Kidney tubule cell (primary cell): ENCODE results near the gene THADA.

Experiments used
- DNase-seq: peaks from one replicate; pipeline ENCODE4 v3.0.0-alpha.2; 2018; ENCODE audit warnings: low spot score

THADA gene

GRCh38 chr2:43325107-43325811 is 270.6 kb downstream of the THADA start:
- DNase-seq = peak; percentile 66

GRCh38 chr2:43324259-43325106 is 271.4 kb downstream of the THADA start:
- no peak for DNase-seq

DNA sequence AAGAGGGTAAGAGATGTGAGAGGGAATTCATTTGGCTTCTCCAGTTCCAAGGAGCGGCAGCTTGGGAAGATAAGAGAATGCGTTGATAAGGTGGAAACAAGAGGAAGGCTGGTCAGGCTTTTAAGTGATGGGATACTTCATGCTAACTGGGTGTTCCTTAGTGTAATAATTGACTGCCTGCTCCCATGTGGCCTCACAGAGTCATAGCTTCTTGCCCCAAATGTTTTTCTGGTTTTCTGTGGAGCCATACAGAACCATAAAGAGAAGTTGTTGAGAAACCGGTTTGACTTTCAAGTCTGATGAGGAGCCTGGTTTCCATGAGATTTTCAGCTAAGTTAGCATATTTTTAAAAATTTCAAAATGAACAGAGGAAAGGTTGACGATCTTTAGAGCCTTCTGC is 272.0 kb downstream of the THADA start:
- no peak for DNase-seq

GRCh38 chr2:43321446-43321845 is 274.4 kb downstream of the THADA start:
- DNase-seq = no peak

DNA sequence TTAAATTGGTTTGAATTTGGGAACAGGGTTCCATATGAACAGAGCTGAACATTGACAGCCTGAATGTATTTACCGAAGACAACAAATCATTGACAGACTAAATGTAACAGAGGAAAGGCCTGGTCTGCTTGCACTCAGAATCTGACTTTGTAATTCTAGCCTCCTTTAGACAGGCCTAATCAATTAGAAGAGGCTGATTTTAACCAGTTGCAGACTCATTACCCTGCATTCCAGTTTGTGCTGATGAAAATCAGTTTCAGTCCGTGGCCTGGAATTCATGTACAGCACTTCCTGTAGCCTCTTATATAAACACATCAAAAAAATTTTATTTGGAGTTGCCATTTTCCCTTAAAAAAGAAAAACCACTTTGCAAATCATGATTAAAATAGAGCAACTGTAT is 276.3 kb downstream of the THADA start:
- DNase-seq = no peak

DNA sequence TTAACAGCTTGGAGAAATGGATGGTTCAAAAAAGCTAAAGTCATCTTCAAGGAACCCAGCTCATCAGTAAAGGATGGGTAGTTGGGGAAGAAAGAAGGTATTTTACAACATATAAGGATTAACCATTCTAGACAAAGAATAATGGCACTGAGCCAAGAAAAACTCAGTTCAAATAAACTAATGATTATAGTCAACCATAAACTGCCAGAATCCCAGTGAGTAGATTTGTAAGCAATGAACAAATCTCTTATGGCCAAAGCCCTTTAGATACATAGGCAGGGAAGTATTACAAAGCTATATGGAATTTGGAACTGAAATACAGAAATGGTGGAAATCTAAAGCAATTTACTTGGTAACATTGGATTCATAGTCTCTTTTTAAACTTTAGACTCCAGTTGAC is 277.0 kb downstream of the THADA start:
- no peak for DNase-seq

DNA sequence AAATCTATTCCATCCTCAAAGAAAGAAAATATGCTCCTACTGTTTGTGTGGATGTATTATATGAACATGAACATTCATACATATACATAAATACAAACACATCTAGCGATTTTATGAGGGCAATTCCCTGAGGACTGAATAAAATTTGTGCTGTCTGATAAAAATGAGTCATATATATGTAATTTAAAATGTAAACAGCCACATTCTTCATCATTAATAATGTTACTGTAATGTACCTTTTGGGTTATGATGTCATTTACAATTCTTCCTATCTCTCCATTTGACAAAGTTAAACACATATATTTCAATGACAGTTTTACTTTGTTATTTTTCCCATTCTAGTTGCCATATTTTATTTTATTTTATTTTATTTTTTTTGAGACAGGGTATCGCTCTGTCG is 278.2 kb downstream of the THADA start:
- no peak for DNase-seq

GRCh38 chr2:43317194-43317593 is 278.6 kb downstream of the THADA start:
- no peak for DNase-seq

DNA sequence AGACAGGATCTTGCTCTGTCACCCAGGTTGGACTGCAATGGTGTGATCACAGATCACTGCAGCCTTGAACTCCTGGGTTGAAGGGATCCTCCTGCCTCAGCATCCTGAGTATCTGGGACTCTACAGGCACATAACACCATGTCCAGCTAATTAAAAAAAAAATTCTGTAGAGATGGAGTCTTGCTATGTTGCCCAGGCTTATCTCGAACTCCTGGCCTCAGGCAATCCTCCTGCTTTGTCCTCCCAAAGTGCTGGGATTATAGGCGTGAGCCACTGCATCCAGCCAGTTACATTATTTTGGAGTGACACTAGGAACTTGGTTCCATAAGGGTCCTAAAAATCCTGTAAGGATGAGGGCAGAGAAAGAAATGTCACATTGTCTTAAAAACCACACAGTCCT is 280.4 kb downstream of the THADA start:
- no peak for DNase-seq

- DNase-seq = no peak
Observed at GRCh38 chr2:43314299-43314927, 281.4 kb downstream of the THADA start.

GRCh38 chr2:43313642-43314017 is 282.2 kb downstream of the THADA start:
- no peak for DNase-seq

DNA sequence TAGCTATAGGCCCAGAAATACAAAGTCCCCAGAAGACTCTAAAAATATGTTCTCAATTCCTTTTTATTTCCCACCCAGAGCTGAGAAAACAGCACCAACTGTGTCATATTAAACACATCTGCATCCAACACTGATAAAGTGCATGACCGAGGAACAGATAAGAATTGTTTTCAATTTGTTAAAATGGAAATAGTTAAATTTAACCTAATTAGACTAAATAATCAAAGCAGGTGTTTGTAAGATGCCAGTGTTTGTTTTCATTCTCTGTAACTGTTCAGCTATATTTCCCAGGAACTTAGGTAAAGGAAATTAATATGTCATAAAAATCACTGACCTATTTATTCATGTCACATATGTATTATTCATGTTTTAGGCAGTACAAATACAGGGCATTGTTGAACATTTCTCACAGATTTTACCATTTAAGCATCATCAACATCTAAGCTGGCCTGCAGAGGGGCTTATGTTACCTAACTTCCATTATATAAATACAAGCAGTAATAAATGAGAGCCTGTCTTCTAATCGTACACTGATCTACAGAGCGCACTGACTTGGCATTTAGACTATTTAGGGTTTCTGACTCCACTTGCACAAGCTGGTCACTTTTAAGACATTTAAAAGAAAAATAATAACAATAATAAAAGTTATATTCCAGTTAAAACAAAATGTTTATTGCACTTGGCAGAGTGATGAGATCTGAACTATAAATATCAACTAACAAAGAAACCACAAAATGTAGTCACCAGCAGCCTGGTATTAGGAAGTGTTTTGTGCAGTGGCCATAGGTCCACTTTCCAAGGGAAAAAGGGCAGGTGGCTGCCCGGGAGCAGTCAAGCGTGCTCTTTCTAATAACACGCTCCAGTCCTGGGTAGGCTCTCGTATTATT is 282.8 kb downstream of the THADA start:
- DNase-seq = peak; percentile 77

GRCh38 chr2:43311276-43311675 is 284.6 kb downstream of the THADA start:
- DNase-seq = peak; percentile 37

DNA sequence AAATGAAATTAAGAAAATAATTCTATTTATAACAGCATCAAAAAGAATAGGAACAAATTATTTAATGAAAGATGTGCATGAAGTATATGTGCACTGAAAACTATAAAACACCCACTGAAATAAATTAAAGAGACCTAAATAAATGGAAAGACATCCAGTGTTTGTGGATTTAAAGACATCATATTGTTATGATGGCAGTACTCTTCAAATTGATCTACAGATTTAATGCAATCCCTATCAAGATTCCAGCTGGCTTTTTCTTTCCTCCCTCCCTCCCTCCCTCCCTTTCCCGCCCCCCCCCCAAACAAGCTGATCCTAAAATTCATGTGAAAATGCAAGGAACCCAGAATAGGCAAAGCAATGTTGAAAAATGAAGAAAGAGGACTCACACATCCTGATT is 285.9 kb downstream of the THADA start:
- DNase-seq = no peak

DNA sequence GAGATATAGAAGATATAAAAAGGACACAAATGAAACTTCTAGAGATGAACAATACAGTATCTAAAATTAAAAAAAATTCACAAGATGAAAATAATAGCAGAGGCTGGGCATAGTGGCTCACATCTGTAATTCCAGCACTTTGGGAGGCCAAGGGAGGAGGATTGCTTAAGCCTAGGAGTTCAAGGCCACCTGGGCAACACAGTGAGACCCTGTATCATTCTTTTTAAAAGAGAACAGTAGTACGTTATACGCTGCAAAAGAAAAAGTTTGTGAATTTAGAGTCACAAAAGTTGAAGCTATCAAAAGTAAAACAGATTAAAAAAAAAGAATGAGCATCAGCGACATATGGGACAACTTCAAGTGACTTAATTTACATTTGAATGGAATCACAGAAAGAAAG is 287.9 kb downstream of the THADA start:
- DNase-seq = no peak

DNA sequence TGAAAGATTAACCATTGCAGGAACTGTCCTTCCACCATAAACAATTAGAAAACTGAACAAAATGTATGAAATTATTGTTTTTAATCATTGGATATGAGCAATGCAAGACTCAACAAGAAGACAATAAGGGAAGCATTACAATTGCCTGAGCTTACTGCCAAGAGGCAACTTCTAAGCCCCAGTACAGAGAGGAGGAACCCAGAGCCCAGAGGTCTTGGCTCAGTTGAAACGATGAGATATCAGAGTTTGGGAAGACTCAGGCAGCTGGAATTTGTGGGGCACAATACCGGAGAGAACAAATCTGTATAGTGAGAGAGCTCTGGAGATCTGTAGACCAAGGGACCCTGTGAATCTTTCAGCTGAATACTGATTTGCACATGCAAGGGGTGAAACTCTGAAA is 288.8 kb downstream of the THADA start:
- DNase-seq = no peak

- no peak for DNase-seq
Observed at GRCh38 chr2:43306197-43306596, 289.6 kb downstream of the THADA start.

- DNase-seq = no peak
Observed at GRCh38 chr2:43305517-43305916, 290.3 kb downstream of the THADA start.

GRCh38 chr2:43305012-43305411 is 290.8 kb downstream of the THADA start:
- no peak for DNase-seq

- no peak for DNase-seq
Observed at GRCh38 chr2:43303889-43304288, 291.9 kb downstream of the THADA start.

- DNase-seq = no peak
Observed at GRCh38 chr2:43302961-43303494, 292.8 kb downstream of the THADA start.
